Esophagus (tissue), 2 donors: Measurements from ENCODE around the gene OXA1L. TPM values are rescaled to one million over a fixed set of nuclear protein-coding genes. Genes with fewer than 3 reads are reported as not detected.
"Not testable (repeated sequence)": the region's sequence is repeated elsewhere in the genome, so short reads cannot be mapped to it uniquely, and the experiment has no call there.

Source experiments
- H3K27ac ChIP-seq, 2 donors: one replicate each; pipeline ENCODE4 v1.5.1; 2013; ENCODE audit warnings: low read depth in 2 of 2, mild to moderate bottlenecking in 2 of 2, inconsistent platforms in 1 of 2, low read length in 1 of 2, moderate library complexity in 1 of 2
- H3K27me3 ChIP-seq, 2 donors: one replicate each; pipeline ENCODE4 v1.6.1; 2013; ENCODE audit warnings: low read length in 2 of 2, control low read depth in 1 of 2, mild to moderate bottlenecking in 1 of 2; ENCODE audit not compliant: insufficient read depth in 2 of 2, control insufficient read depth in 1 of 2
- H3K36me3 ChIP-seq, 2 donors: one replicate each; pipeline ENCODE4 v1.6.1; 2013; ENCODE audit warnings: low read length in 1 of 2; ENCODE audit not compliant: control insufficient read depth in 2 of 2, insufficient read depth in 2 of 2
- H3K4me1 ChIP-seq, 2 donors: one replicate each; pipeline ENCODE4 v1.6.1; 2013; ENCODE audit warnings: low read length in 1 of 2; ENCODE audit not compliant: control insufficient read depth in 2 of 2, insufficient read depth in 2 of 2
- H3K4me3 ChIP-seq, 2 donors: one replicate each; pipeline ENCODE4 v1.5.1; 2013; ENCODE audit warnings: low read length in 2 of 2, mild to moderate bottlenecking in 2 of 2, low read depth in 1 of 2, moderate library complexity in 1 of 2
- H3K9me3 ChIP-seq, 2 donors: one replicate each; pipeline ENCODE4 v1.6.1; 2013; ENCODE audit warnings: mild to moderate bottlenecking in 2 of 2, low read depth in 1 of 2, low read length in 1 of 2, moderate library complexity in 1 of 2; ENCODE audit not compliant: control insufficient read depth in 2 of 2, insufficient read depth in 1 of 2
- WGBS, 2 donors: extraction: QIAGEN DNeasy Blood & Tissue Kit; methylation state at CpG; one replicate each; pipeline ENCODE4 v1.1.7; 2013; 5-methylcytosine and 5-hydroxymethylcytosine counted together
- polyA plus RNA-seq, 2 donors: library from polyadenylated mRNA; stranded (reverse); fragments of 200-250 nt; gene quantifications; one replicate each; pipeline ENCODE4 v1.2.3, GENCODE V29; 2013
- donor health status: healthy with polysubstance abuse.
- donor health status: Bipolar disorder and iron deficiency.

The OXA1L gene
- polyA plus RNA-seq, 2 donors: 51.6 to 88.9 TPM

- WGBS, 2 donors: 88 to 91% methylated on average over 4 of the region's 4 CpGs
- H3K36me3 ChIP-seq, H3K27me3 ChIP-seq: not testable (repeated sequence)
These were observed 38.7 kb downstream of the OXA1L start for GRCh38 chr14:22805235-22805634.

GRCh38 chr14:22807432-22808087, 41.1 kb downstream of the OXA1L start:
- H3K27me3 ChIP-seq: no peaks in the 10 kb centered on the region
- H3K4me3 ChIP-seq: no peak overlapping the region
- H3K4me1 ChIP-seq: no peaks in the 10 kb centered on the region
- no peak overlapping the region for H3K27ac ChIP-seq
- no peaks in the 10 kb centered on the region for H3K36me3 ChIP-seq
- WGBS, 2 donors: 77 to 78% methylated on average over 13 of the region's 13 CpGs
- no peaks in the 10 kb centered on the region for H3K9me3 ChIP-seq

More at GRCh38 chr14:22805235-22805634, 38.7 kb downstream of the OXA1L start:
- not testable (repeated sequence) for H3K4me3 ChIP-seq, H3K4me1 ChIP-seq, H3K27ac ChIP-seq, H3K9me3 ChIP-seq

GRCh38 chr14:22808388-22809209, 42.1 kb downstream of the OXA1L start:
- WGBS, 2 donors: 81 to 92% methylated on average over 5 of the region's 5 CpGs
- H3K27me3 ChIP-seq: no peaks in the 10 kb centered on the region
- H3K4me1 ChIP-seq: no peaks in the 10 kb centered on the region
- H3K36me3 ChIP-seq: no peaks in the 10 kb centered on the region
- no peak overlapping the region for H3K4me3 ChIP-seq
- H3K9me3 ChIP-seq: no peaks in the 10 kb centered on the region
- H3K27ac ChIP-seq: no peak overlapping the region

GRCh38 chr14:22811722-22812121, 45.2 kb downstream of the OXA1L start:
- H3K36me3 ChIP-seq: no peaks in the 10 kb centered on the region
- no peak overlapping the region for H3K4me3 ChIP-seq
- H3K27me3 ChIP-seq: no peaks in the 10 kb centered on the region
- H3K27ac ChIP-seq: no peak overlapping the region
- H3K4me1 ChIP-seq: no peaks in the 10 kb centered on the region
- H3K9me3 ChIP-seq: no peaks in the 10 kb centered on the region
- WGBS, 2 donors: 38 to 59% methylated on average over 2 of the region's 2 CpGs

GRCh38 chr14:22812744-22813143, 46.3 kb downstream of the OXA1L start:
- H3K27me3 ChIP-seq: no peaks in the 10 kb centered on the region
- whole genome bisulfite sequencing, 2 donors: 88 to 97% methylated on average over 4 of the region's 4 CpGs
- no peak overlapping the region for H3K27ac ChIP-seq
- no peaks in the 10 kb centered on the region for H3K36me3 ChIP-seq
- no peaks in the 10 kb centered on the region for H3K9me3 ChIP-seq
- H3K4me3 ChIP-seq: no peak overlapping the region
- H3K4me1 ChIP-seq: no peaks in the 10 kb centered on the region

GRCh38 chr14:22813145-22813544, 46.7 kb downstream of the OXA1L start:
- no peaks in the 10 kb centered on the region for H3K27me3 ChIP-seq
- H3K36me3 ChIP-seq: no peaks in the 10 kb centered on the region
- no peaks in the 10 kb centered on the region for H3K9me3 ChIP-seq
- WGBS, 2 donors: 83 to 85% methylated on average over 9 of the region's 9 CpGs
- H3K4me3 ChIP-seq: no peak overlapping the region
- no peaks in the 10 kb centered on the region for H3K4me1 ChIP-seq
- H3K27ac ChIP-seq: no peak overlapping the region

- no peak overlapping the region for H3K4me3 ChIP-seq
- no peak overlapping the region for H3K27ac ChIP-seq
- 82 to 87% methylated on average over 7 of the region's 7 CpGs for WGBS, 2 donors
These were observed 47.9 kb downstream of the OXA1L start for GRCh38 chr14:22814373-22814772.

GRCh38 chr14:22814941-22815713, 48.6 kb downstream of the OXA1L start, which contains the start of gene SLC7A7:
SLC7A7 (minus strand) TSS chr14:22815435; CDS start chr14:22813398, 2,037 bp downstream.
- no peak within 1 kb of the TSS for H3K4me3 ChIP-seq
- WGBS, 2 donors: 54 to 63% methylated on average over 10 of the region's 10 CpGs
- H3K27ac ChIP-seq: peak within 1 kb of the TSS in 1 of 2 donors; percentile 13
- H3K27me3 ChIP-seq: no peaks in the 10 kb centered on the region
- no peaks in the 10 kb centered on the region for H3K36me3 ChIP-seq
- H3K9me3 ChIP-seq: no peaks in the 10 kb centered on the region
- H3K4me1 ChIP-seq: no peaks in the 10 kb centered on the region

More at GRCh38 chr14:22814373-22814772, 47.9 kb downstream of the OXA1L start:
- Histone ChIP-seq H3K4me1 (no peaks in the 10 kb centered on the region), H3K36me3 (no peaks in the 10 kb centered on the region), H3K9me3 (no peaks in the 10 kb centered on the region), H3K27me3 (no peaks in the 10 kb centered on the region)

- Histone ChIP-seq H3K4me3 (no peak overlapping the region), H3K27ac (peak overlapping the region; percentile 4 to 62)
These were observed 52.9 kb downstream of the OXA1L start for GRCh38 chr14:22819151-22819988.

More at GRCh38 chr14:22819151-22819988, 52.9 kb downstream of the OXA1L start:
- WGBS, 2 donors: 38 to 52% methylated on average over 10 of the region's 10 CpGs
- H3K4me1 ChIP-seq: peaks cover 0 to 6% of the 10 kb centered on the region in 2 donors
- no peaks in the 10 kb centered on the region for H3K9me3 ChIP-seq
- H3K36me3 ChIP-seq: no peaks in the 10 kb centered on the region
- no peaks in the 10 kb centered on the region for H3K27me3 ChIP-seq
